Parathyroid adenoma (tissue), 2 donors: ENCODE measurements around the gene VAC14.

ENCODE experiments used
- H2AFZ ChIP-seq: fragments of 300-600 bp; sonication (generic); one replicate; pipeline ENCODE4 v1.7.0; 2017; ENCODE audit warnings: antibody characterized with exemption, mild to moderate bottlenecking
- H3K27ac ChIP-seq: fragments of 300-600 bp; sonication (generic); one replicate; pipeline ENCODE4 v1.7.0; 2017
- H3K27me3 ChIP-seq: fragments of 300-600 bp; sonication (generic); one replicate; pipeline ENCODE4 v1.7.0; 2017; ENCODE audit warnings: low read length; ENCODE audit not compliant: control insufficient read depth, insufficient read depth
- H3K36me3 ChIP-seq: fragments of 300-600 bp; sonication (generic); one replicate; pipeline ENCODE4 v1.7.0; 2017; ENCODE audit warnings: low read length; ENCODE audit not compliant: control insufficient read depth, insufficient read depth
- H3K4me1 ChIP-seq: fragments of 300-600 bp; sonication (generic); one replicate; pipeline ENCODE4 v1.7.0; 2017; ENCODE audit warnings: control low read depth
- H3K4me2 ChIP-seq: fragments of 300-600 bp; sonication (generic); one replicate; pipeline ENCODE4 v1.7.0; 2017; ENCODE audit warnings: low read length
- H3K4me3 ChIP-seq: fragments of 300-600 bp; sonication (generic); one replicate; pipeline ENCODE4 v1.7.0; 2017; ENCODE audit warnings: low read depth, low read length
- H3K79me2 ChIP-seq: fragments of 300-600 bp; sonication (generic); one replicate; pipeline ENCODE4 v1.7.0; 2017; ENCODE audit warnings: control low read depth
- H3K9ac ChIP-seq: fragments of 300-600 bp; sonication (generic); one replicate; pipeline ENCODE4 v1.7.0; 2017; ENCODE audit warnings: mild to moderate bottlenecking
- H3K9me3 ChIP-seq: fragments of 300-600 bp; sonication (generic); one replicate; pipeline ENCODE4 v1.7.0; 2017; ENCODE audit warnings: low read length; ENCODE audit not compliant: control insufficient read depth
- TF ChIP-seq, protein P1 (sequence below): fragments of 300-600 bp; sonication (generic); IDR thresholded peaks from one replicate; pipeline ENCODE4 v1.7.0; 2017; ENCODE audit warnings: antibody characterized with exemption, mild to moderate bottlenecking
- donor health status: primary hyperparathyroidism.

The VAC14 gene

DNA sequence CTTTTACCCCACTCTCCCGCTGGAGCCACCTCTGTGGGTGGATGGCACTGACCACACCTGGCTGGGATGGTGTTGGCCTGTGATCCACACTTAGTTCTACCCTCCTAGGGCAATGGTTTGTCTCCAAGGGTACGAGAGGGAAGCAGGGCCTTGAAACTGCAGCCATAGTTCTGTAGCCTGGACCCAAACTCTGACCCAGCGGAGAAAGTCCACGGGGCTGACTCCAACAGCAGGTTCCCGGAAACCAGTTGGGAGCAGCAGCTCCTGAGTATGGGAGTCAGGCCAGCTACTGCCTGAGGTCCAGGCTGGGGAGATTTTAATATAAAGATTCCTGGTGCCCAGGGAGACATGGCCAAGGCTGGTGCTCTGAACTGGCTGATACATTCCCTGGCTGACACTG is 91.5 kb downstream of the VAC14 start:
- Histone ChIP-seq H3K9ac (no peak overlapping the region), H3K4me2 (no peak overlapping the region), H3K4me1 (peaks cover 16% of the 10 kb centered on the region), H2AFZ (no peak overlapping the region), H3K27me3 (no peaks in the 10 kb centered on the region), H3K9me3 (no peaks in the 10 kb centered on the region), H3K79me2 (peaks cover 10% of the 10 kb centered on the region), H3K27ac (no peak overlapping the region), H3K4me3 (no peak overlapping the region), H3K36me3 (no peaks in the 10 kb centered on the region)
- TF ChIP-seq, protein P1, sequence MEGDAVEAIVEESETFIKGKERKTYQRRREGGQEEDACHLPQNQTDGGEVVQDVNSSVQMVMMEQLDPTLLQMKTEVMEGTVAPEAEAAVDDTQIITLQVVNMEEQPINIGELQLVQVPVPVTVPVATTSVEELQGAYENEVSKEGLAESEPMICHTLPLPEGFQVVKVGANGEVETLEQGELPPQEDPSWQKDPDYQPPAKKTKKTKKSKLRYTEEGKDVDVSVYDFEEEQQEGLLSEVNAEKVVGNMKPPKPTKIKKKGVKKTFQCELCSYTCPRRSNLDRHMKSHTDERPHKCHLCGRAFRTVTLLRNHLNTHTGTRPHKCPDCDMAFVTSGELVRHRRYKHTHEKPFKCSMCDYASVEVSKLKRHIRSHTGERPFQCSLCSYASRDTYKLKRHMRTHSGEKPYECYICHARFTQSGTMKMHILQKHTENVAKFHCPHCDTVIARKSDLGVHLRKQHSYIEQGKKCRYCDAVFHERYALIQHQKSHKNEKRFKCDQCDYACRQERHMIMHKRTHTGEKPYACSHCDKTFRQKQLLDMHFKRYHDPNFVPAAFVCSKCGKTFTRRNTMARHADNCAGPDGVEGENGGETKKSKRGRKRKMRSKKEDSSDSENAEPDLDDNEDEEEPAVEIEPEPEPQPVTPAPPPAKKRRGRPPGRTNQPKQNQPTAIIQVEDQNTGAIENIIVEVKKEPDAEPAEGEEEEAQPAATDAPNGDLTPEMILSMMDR: no peak

DNA sequence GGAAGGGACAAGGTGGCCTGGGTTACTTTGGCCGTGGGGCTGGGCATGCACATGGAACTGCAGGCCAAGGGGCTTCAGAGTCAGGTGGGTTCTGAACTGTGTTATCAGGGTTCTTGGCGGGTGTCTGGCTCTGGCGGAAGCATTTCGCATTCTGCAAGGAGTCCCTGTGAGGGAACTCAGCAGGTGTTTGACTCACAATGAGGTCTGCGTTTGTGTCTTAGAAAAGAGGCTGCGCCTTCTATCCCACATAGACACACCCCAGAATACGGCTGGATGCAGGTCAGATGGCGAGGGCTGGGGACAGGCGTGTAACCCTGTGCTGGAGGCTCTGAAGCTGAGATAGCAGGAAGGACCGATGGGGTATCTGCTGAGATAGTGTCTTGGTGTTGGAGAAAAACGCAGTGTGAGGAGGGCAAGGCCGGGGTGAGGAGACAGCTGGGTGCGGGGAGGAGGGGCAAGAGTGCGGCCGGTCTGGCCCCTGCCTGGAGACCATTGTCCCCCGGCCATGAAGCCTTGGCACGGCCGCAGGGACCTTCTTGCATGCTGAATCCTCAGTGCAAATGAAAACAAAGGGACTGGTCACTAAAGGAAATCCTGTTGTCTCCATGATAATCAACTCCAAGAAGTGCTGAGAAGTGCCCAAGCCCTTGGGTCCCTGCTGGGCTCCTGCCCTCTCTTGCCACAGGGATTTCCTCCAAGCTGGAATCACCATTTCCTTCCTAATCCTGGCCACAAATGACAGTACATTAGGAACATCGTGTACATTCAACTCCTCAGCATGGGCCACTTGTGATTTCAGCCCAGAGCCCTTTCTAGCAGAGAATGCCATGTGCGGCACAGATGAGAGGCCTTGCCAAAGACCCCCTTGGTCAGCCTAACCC is 92.4 kb downstream of the VAC14 start:
- Histone ChIP-seq H3K4me3 (no peak overlapping the region), H2AFZ (no peak overlapping the region), H3K79me2 (peaks cover 10% of the 10 kb centered on the region), H3K9me3 (no peaks in the 10 kb centered on the region), H3K36me3 (no peaks in the 10 kb centered on the region), H3K4me1 (peaks cover 13% of the 10 kb centered on the region), H3K27me3 (no peaks in the 10 kb centered on the region), H3K9ac (no peak overlapping the region), H3K4me2 (no peak overlapping the region), H3K27ac (no peak overlapping the region)
- TF ChIP-seq, protein P1: no peak

DNA sequence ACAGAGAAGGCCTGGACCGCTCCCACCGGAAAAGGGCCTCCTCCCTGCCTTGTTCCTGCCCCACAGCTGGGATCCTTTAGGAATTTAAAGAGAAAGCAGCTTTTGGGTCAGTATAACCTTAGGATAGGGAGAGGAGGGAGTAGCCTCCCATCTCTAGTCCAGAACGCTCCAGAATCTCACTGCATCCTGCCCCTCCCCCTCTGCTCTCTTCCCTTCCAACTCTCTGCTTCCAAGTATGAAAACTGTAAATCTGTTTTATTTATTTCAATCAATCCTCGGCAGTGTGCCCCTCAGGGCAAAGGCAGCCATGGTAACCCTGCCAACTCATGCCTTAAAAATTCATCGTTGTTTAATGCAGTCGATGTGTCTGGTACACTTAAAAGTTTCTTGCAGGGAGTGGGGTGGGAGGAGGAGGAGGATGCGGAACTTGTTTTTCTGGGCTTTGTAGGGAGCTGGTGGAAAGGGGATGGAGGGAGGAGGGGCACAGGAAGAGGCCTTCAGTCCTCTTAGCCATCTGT is 94.0 kb downstream of the VAC14 start:
- Histone ChIP-seq H3K4me1 (peaks cover 22% of the 10 kb centered on the region), H2AFZ (no peak overlapping the region), H3K27me3 (no peaks in the 10 kb centered on the region), H3K9ac (no peak overlapping the region), H3K27ac (no peak overlapping the region), H3K9me3 (no peaks in the 10 kb centered on the region), H3K36me3 (no peaks in the 10 kb centered on the region), H3K4me3 (no peak overlapping the region), H3K4me2 (no peak overlapping the region), H3K79me2 (peaks cover 10% of the 10 kb centered on the region)
- TF ChIP-seq, protein P1: no peak

DNA sequence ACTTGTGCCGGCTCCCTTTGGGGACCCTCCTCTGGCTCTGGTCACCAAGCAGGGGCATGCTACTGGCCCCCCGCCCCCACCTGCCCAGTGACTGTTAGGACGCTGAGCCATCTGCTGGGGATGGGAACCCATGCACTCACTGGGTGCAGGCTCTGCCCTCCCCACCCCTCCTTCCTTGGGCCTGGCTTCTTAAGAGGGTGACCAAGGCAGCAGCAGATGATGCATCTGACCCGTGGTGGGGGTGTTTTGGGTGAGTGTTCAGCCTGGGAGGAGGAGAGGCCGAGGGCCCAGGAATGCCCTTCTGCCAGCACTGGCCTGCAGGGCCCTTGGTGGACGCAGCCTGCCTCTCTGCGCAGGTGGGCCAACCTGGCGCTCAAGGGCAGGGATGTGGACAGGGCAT is 95.9 kb downstream of the VAC14 start:
- H3K27ac ChIP-seq: no peak overlapping the region

More for the DNA sequence above, 95.9 kb downstream of the VAC14 start:
- Histone ChIP-seq H3K9me3 (no peaks in the 10 kb centered on the region), H3K4me2 (no peak overlapping the region), H3K36me3 (no peaks in the 10 kb centered on the region), H3K27me3 (no peaks in the 10 kb centered on the region), H3K79me2 (peaks cover 11% of the 10 kb centered on the region), H3K4me1 (peaks cover 23% of the 10 kb centered on the region), H3K9ac (no peak overlapping the region), H3K4me3 (no peak overlapping the region), H2AFZ (no peak overlapping the region)
- TF ChIP-seq, protein P1: no peak
